GM12878 (cell line): ENCODE data around the gene ARHGEF38. TPM values are rescaled to one million over a fixed set of nuclear protein-coding genes. Genes with fewer than 3 reads are reported as not detected.

Experiments used
- ATAC-seq: fragments of 200-7000 bp; cut with Tn5 transposase; 3 replicates; pipeline ENCODE4 v1.9.1; 2020; ENCODE audit warnings: mild to moderate bottlenecking, moderate library complexity
- BruUV-seq: library from RNA; stranded (reverse); fragments of 400-500 nt; replicated peaks from 2 replicates; lab custom pipeline; 2021; lab: Mats Ljungman, UMichigan
- CTCF ChIA-PET: fragments of 300-600 bp; sonication (Branson Sonifier 250); formaldehyde crosslinking; extraction: SDS; loops from one replicate; lab custom pipeline; 2021; ENCODE audit warnings: inconsistent platforms; lab: Yijun Ruan, JAX
- POLR2A ChIA-PET: fragments of 350-600 bp; formaldehyde crosslinking; extraction: SDS; loops from one replicate; lab custom pipeline; 2021; ENCODE audit warnings: inconsistent platforms; lab: Charles Lee
- RAD21 ChIA-PET: fragments of 300-600 bp; sonication (Branson Sonifier 250); formaldehyde crosslinking; loops from one replicate; lab custom pipeline; 2023; ENCODE audit warnings: antibody characterized with exemption; ENCODE audit not compliant: unreplicated experiment; lab: Charles Lee
- SMC1A ChIA-PET: fragments of 300-600 bp; sonication (Branson Sonifier 250); formaldehyde crosslinking; loops from one replicate; lab custom pipeline; 2023; ENCODE audit not compliant: unreplicated experiment, uncharacterized antibody; lab: Charles Lee
- DNase-seq: peaks from one replicate; pipeline ENCODE4 v3.0.0-alpha.2; 2011; ENCODE audit warnings: low read depth, low spot score
- FAIRE-seq: peaks from 3 replicates; lab custom pipeline; 2011; peaks lifted over from hg19 to GRCh38; lab: Jason Lieb, UNC
- H2AFZ ChIP-seq: 2 replicates; pipeline ENCODE4 v1.6.0; 2011; ENCODE audit warnings: low read depth, low read length, control low read depth; ENCODE audit not compliant: control insufficient read depth
- H3K27ac ChIP-seq: 2 replicates; pipeline ENCODE4 v1.5.1; 2011; ENCODE audit warnings: control low read depth; ENCODE audit not compliant: control insufficient read depth, insufficient read depth
- H3K27me3 ChIP-seq, 2 experiments: replicated peaks in 1 of 2; 2 replicates each; pipeline versions ENCODE4 v1.6.0 to v1.6.1; 2011; ENCODE audit warnings: low read length in 1 of 2; ENCODE audit not compliant: control insufficient read depth in 2 of 2, insufficient read depth in 2 of 2
- H3K36me3 ChIP-seq, 2 experiments: 2 replicates each; pipeline ENCODE4 v1.5.1; 2011; ENCODE audit warnings: low read length in 1 of 2; ENCODE audit not compliant: control insufficient read depth in 2 of 2, insufficient read depth in 2 of 2
- H3K4me1 ChIP-seq: 2 replicates; pipeline ENCODE4 v1.6.1; 2011; ENCODE audit warnings: mild to moderate bottlenecking, low read length, moderate library complexity, mixed read lengths; ENCODE audit not compliant: control insufficient read depth, insufficient read depth
- H3K4me2 ChIP-seq: 2 replicates; pipeline ENCODE4 v1.6.0; 2011; ENCODE audit warnings: control low read depth; ENCODE audit not compliant: control insufficient read depth, insufficient read depth
- H3K4me3 ChIP-seq: fragments of 200-600 bp; sonication (generic); 2 replicates; pipeline ENCODE4 v1.5.1; 2016
- H3K79me2 ChIP-seq: 2 replicates; pipeline ENCODE4 v1.6.0; 2011; ENCODE audit warnings: low read length; ENCODE audit not compliant: control insufficient read depth, insufficient read depth
- H3K9ac ChIP-seq: 2 replicates; pipeline ENCODE4 v1.8.0; 2011; ENCODE audit warnings: low read length, control low read depth, mixed read lengths; ENCODE audit not compliant: control insufficient read depth, insufficient read depth
- H3K9me3 ChIP-seq: replicated peaks from 3 replicates; pipeline ENCODE4 v1.5.1; 2011; ENCODE audit warnings: mild to moderate bottlenecking, low read length; ENCODE audit not compliant: control insufficient read depth, insufficient read depth
- H4K20me1 ChIP-seq: 2 replicates; pipeline ENCODE4 v1.6.0; 2011; ENCODE audit not compliant: control insufficient read depth, insufficient read depth
- ASH2L ChIP-seq: fragments of 300-600, 200-600 bp; sonication (generic); IDR thresholded peaks from 2 replicates; pipeline ENCODE4 v1.6.1; 2017; ENCODE audit warnings: low read depth, mild to moderate bottlenecking, borderline replicate concordance
- HCFC1 ChIP-seq: fragments of 150-350 bp; IDR thresholded peaks from 2 replicates; pipeline ENCODE4 v1.6.1; 2014; ENCODE audit warnings: low read length
- HDAC2 ChIP-seq: fragments of 200-600 bp; sonication (generic); IDR thresholded peaks from 2 replicates; pipeline ENCODE4 v1.6.1; 2017
- KLF5 ChIP-seq: fragments of 450-650 bp; IDR thresholded peaks from 2 replicates; pipeline ENCODE4 v1.6.1; 2014; ENCODE audit warnings: mild to moderate bottlenecking; ENCODE audit not compliant: partially characterized antibody
- MYC ChIP-seq: IDR thresholded peaks from 2 replicates; pipeline ENCODE4 v1.6.1; 2011; ENCODE audit warnings: mild to moderate bottlenecking, low read length, moderate library complexity, inconsistent platforms; ENCODE audit not compliant: insufficient read depth, insufficient replicate concordance, insufficient read length, severe bottlenecking
- NBN ChIP-seq: fragments of 450-650 bp; IDR thresholded peaks from 2 replicates; pipeline ENCODE4 v1.6.1; 2016
- NFXL1 ChIP-seq: fragments of 450-650 bp; IDR thresholded peaks from 2 replicates; pipeline ENCODE4 v1.6.1; 2017; ENCODE audit warnings: antibody characterized with exemption, mild to moderate bottlenecking, borderline replicate concordance
- NKRF ChIP-seq: fragments of 450-650 bp; conservative IDR thresholded peaks from 2 replicates; pipeline ENCODE4 v1.6.1; 2017; ENCODE audit warnings: mild to moderate bottlenecking, moderate library complexity
- RB1 ChIP-seq: fragments of 450-650 bp; formaldehyde crosslinking; IDR thresholded peaks from 2 replicates; pipeline ENCODE4 v1.6.1; 2017; ENCODE audit warnings: mild to moderate bottlenecking, borderline replicate concordance
- RCOR1 ChIP-seq: conservative IDR thresholded peaks from 2 replicates; pipeline ENCODE4 v1.6.1; 2012; ENCODE audit warnings: low read depth, low read length, improper control_type of control experiment
- SMAD1 ChIP-seq: fragments of 450-650 bp; IDR thresholded peaks from 2 replicates; pipeline ENCODE4 v1.6.1; 2018; ENCODE audit warnings: mild to moderate bottlenecking, low read depth; ENCODE audit not compliant: partially characterized antibody
- SMAD5 ChIP-seq: IDR thresholded peaks from 2 replicates; pipeline ENCODE4 v1.6.1; 2016; ENCODE audit warnings: antibody characterized with exemption, low read depth
- TAF1 ChIP-seq: IDR thresholded peaks from 2 replicates; pipeline ENCODE4 v1.6.1; 2011; ENCODE audit warnings: mild to moderate bottlenecking, low read depth, low read length, borderline replicate concordance
- USF1 ChIP-seq: IDR thresholded peaks from 2 replicates; pipeline ENCODE4 v1.6.1; 2011; ENCODE audit warnings: borderline replicate concordance, low read depth, mild to moderate bottlenecking, moderate library complexity, mixed read lengths, low read length; ENCODE audit not compliant: insufficient read depth; ENCODE audit errors: extremely low read length
- YBX1 ChIP-seq: fragments of 450-650 bp; IDR thresholded peaks from 2 replicates; pipeline ENCODE4 v1.6.1; 2016; ENCODE audit warnings: antibody characterized with exemption
- WGBS: methylation state at CpG from one replicate; pipeline ENCODE4 v1.1.6; 2016; ENCODE audit warnings: low lambda C conversion rate; ENCODE audit not compliant: insufficient replicate concordance, insufficient coverage; ENCODE audit errors: missing lambda C conversion rate; 5-methylcytosine and 5-hydroxymethylcytosine counted together
- in situ Hi-C: fragments of 300-500 bp; cut with MboI; formaldehyde crosslinking; loops from 9 replicates; pipeline ENCODE4 v1.14.3; 2018; ENCODE audit warnings: mixed read lengths
- intact Hi-C: fragments of 100-400 bp; cut with micrococcal nuclease; formaldehyde crosslinking; loops from one replicate; pipeline ENCODE4 v1.14.2; 2022; ENCODE audit not compliant: unreplicated experiment
- polyA plus RNA-seq, 11 experiments: library from polyadenylated mRNA; depleted of rRNA in 4 of 11; unstranded in 6 of 11; stranded (reverse) in 5 of 11; fragments of >200 nt; fragmentation: Nextera tagmentation in 4 of 11; fragmentation: Illumina TruSeq in 1 of 11; extraction: Ambion mirVana in 4 of 11; extraction: Trizol in 1 of 11; gene quantifications; 1 replicate in 1 of 11; 2 replicates in 10 of 11; pipeline versions ENCODE4 v1.2.1 to v1.2.3, GENCODE V29; 2011 to 2016; ENCODE audit warnings: inconsistent platforms in 2 of 11, missing spikeins in 2 of 11, low read depth in 1 of 11
- total RNA-seq, 4 experiments: library from RNA; depleted of rRNA in 3 of 4; stranded (reverse); fragments of >200 nt in 3 of 4; fragmentation: Illumina TruSeq in 1 of 4; extraction: Trizol in 1 of 4; gene quantifications; 2 replicates each; pipeline versions ENCODE4 v1.2.1 to v1.2.3, GENCODE V29; 2013 to 2021

The ARHGEF38 gene
- total and polyA plus RNA-seq, 10 of the 15 experiments (the other 5 are each of a cell fraction or from before 2014, with no cell fraction given), result 0.01 to 1.1 (median 0.09) TPM; not detected in 2

- ChIA-PET CTCF (interaction anchor here (0.6 to 2.5 kb wide), 2 partner anchors 157 to 244 kb away, joined by 4 to 7 read pairs; no protein-coding TSS in a partner anchor), SMC1A (interaction anchor here (2.7 kb wide), 1 partner anchor 156 kb away, joined by 15 read pairs; no protein-coding TSS in a partner anchor), POLR2A (no interaction called here), RAD21 (no interaction called here)
- BruUV-seq, result no TSS peak
- no peak overlapping the region for H3K9ac ChIP-seq
- FAIRE-seq (no peak), DNase-seq (no peak), ATAC-seq (peak; percentile 80)
- no peak for TF ChIP-seq MYC
- TF ChIP-seq YBX1, result no peak
- TF ChIP-seq NKRF, result no peak
- no peak for TF ChIP-seq USF1
- TF ChIP-seq NBN, result no peak
- TF ChIP-seq RCOR1, result no peak
- TF ChIP-seq TAF1, result no peak
- TF ChIP-seq ASH2L, result no peak
- no peak for TF ChIP-seq HDAC2
- TF ChIP-seq SMAD1, result no peak
- TF ChIP-seq NFXL1, result no peak
- TF ChIP-seq KLF5, result no peak
- no peak for TF ChIP-seq SMAD5
- TF ChIP-seq HCFC1, result no peak
- TF ChIP-seq RB1, result no peak
- no peak overlapping the region for H3K4me2 ChIP-seq
- no peaks in the 10 kb centered on the region for H3K9me3 ChIP-seq
- 0% methylated on average over 1 of the region's 1 CpG for WGBS
- H2AFZ ChIP-seq, result no peak overlapping the region
- intact Hi-C loops (loop anchor here (1.0 to 10.0 kb wide), 2 partner anchors 85 to 685 kb away; no protein-coding TSS in a partner anchor), in situ Hi-C loops (no loop called here)
- no peak overlapping the region for H3K27ac ChIP-seq
- H4K20me1 ChIP-seq, result no peaks in the 10 kb centered on the region
- H3K27me3 ChIP-seq, result no peaks in the 10 kb centered on the region
- H3K4me3 ChIP-seq, result no peak overlapping the region
- no peaks in the 10 kb centered on the region for H3K79me2 ChIP-seq
- no peaks in the 10 kb centered on the region for H3K36me3 ChIP-seq
- H3K4me1 ChIP-seq, result peaks cover 8% of the 10 kb centered on the region; the same call in 1 of the 2 replicates
Observed at GRCh38 chr4:105509714-105510113, 42.7 kb upstream of the ARHGEF38 start.
